Keratinocyte (primary cell): Measurements from ENCODE around the gene ANKZF1. TPM values are rescaled to one million over a fixed set of nuclear protein-coding genes. Genes with fewer than 3 reads are reported as not detected.

Experiments
- DNase-seq: peaks from one replicate; pipeline ENCODE4 v3.0.0-alpha.2; 2011; ENCODE audit warnings: low read depth, missing footprints, low spot score
- FAIRE-seq: peaks from 2 replicates; lab custom pipeline; 2011; peaks lifted over from hg19 to GRCh38; lab: Jason Lieb, UNC
- H2AFZ ChIP-seq: 2 replicates; pipeline ENCODE4 v1.6.0; 2012; ENCODE audit warnings: low read length, control low read depth, inconsistent platforms; ENCODE audit not compliant: control insufficient read depth
- H3K27ac ChIP-seq: 2 replicates; pipeline ENCODE4 v1.5.1; 2011; ENCODE audit warnings: low read length; ENCODE audit not compliant: control insufficient read depth, insufficient read depth
- H3K27me3 ChIP-seq: 3 replicates; pipeline ENCODE4 v1.6.0; 2011; ENCODE audit warnings: low read length; ENCODE audit not compliant: control insufficient read depth, insufficient read depth; ENCODE audit errors: extremely low read depth
- H3K36me3 ChIP-seq, 2 experiments: 2 replicates in 1 of 2; 3 replicates in 1 of 2; pipeline ENCODE4 v1.5.1; 2011; ENCODE audit warnings: low read length in 2 of 2, mild to moderate bottlenecking in 1 of 2; ENCODE audit not compliant: control insufficient read depth in 2 of 2, insufficient read depth in 2 of 2; ENCODE audit errors: extremely low read depth in 1 of 2
- H3K4me1 ChIP-seq: 3 replicates; pipeline ENCODE4 v1.5.1; 2011; ENCODE audit warnings: low read length; ENCODE audit not compliant: control insufficient read depth, insufficient read depth; ENCODE audit errors: extremely low read depth
- H3K4me2 ChIP-seq: 3 replicates; pipeline ENCODE4 v1.6.0; 2011; ENCODE audit warnings: low read depth, low read length; ENCODE audit not compliant: control insufficient read depth, insufficient read depth; ENCODE audit errors: extremely low read depth
- H3K4me3 ChIP-seq, 3 experiments: fragments of 200-600 bp in 1 of 3; sonication (generic) in 1 of 3; 2 replicates in 2 of 3; 3 replicates in 1 of 3; pipeline ENCODE4 v1.5.1; 2011 to 2016; ENCODE audit warnings: low read length in 3 of 3, mild to moderate bottlenecking in 3 of 3, control low read depth in 2 of 3, inconsistent platforms in 1 of 3, low read depth in 1 of 3, mixed read lengths in 1 of 3, mixed run types in 1 of 3, moderate library complexity in 1 of 3; ENCODE audit not compliant: control insufficient read depth in 2 of 3, insufficient read depth in 2 of 3; ENCODE audit errors: extremely low read depth in 1 of 3
- H3K79me2 ChIP-seq: 2 replicates; pipeline ENCODE4 v1.6.0; 2012; ENCODE audit warnings: low read length; ENCODE audit not compliant: control insufficient read depth, insufficient read depth
- H3K9ac ChIP-seq: 3 replicates; pipeline ENCODE4 v1.6.0; 2011; ENCODE audit warnings: low read length; ENCODE audit not compliant: control insufficient read depth, insufficient read depth; ENCODE audit errors: extremely low read depth
- H3K9me1 ChIP-seq: 3 replicates; pipeline ENCODE4 v1.6.0; 2011; ENCODE audit warnings: low read length; ENCODE audit not compliant: control insufficient read depth, insufficient read depth; ENCODE audit errors: extremely low read depth
- H3K9me3 ChIP-seq: 2 replicates; pipeline ENCODE4 v1.5.1; 2012; ENCODE audit warnings: low read depth, low read length; ENCODE audit not compliant: control insufficient read depth
- H4K20me1 ChIP-seq: 3 replicates; pipeline ENCODE4 v1.6.0; 2011; ENCODE audit warnings: low read length; ENCODE audit not compliant: control insufficient read depth, insufficient read depth; ENCODE audit errors: extremely low read depth
- CTCF ChIP-seq, 3 experiments: IDR thresholded peaks in 1 of 3; conservative IDR thresholded peaks in 1 of 3; optimal IDR thresholded peaks in 1 of 3; 2 replicates in 2 of 3; 3 replicates in 1 of 3; pipeline versions ENCODE3 to v1.5.1; 2011; ENCODE audit warnings: low read length in 3 of 3, mild to moderate bottlenecking in 3 of 3, moderate library complexity in 2 of 3, control low read depth in 1 of 3, inconsistent platforms in 1 of 3; ENCODE audit not compliant: insufficient read depth in 2 of 3; ENCODE audit errors: extremely low read depth in 1 of 3
- EZH2 ChIP-seq: IDR thresholded peaks from one replicate; pipeline ENCODE4 v1.6.1; 2012; ENCODE audit warnings: inconsistent platforms, mild to moderate bottlenecking, low read length, moderate library complexity
- dilution Hi-C: fragments of 300-500 bp; cut with MboI; formaldehyde crosslinking; loops from one replicate; pipeline ENCODE4 v1.7.0; 2020; ENCODE audit warnings: low sequenced_read_pairs; ENCODE audit not compliant: extremely low pct_ligation_motif_present
- polyA plus RNA-seq, 5 experiments: library from polyadenylated mRNA; depleted of rRNA in 3 of 5; stranded (reverse) in 3 of 5; stranded (forward) in 1 of 5; unstranded in 1 of 5; fragments of >200 nt; gene quantifications; 1 replicate in 1 of 5; 2 replicates in 3 of 5; 3 replicates in 1 of 5; pipeline versions ENCODE4 v1.2.1 to v1.2.3, GENCODE V29; 2011 to 2012; ENCODE audit warnings: missing spikeins in 2 of 5, low read depth in 1 of 5, low replicate concordance in 1 of 5

Gene ANKZF1
- polyA plus RNA-seq, 1 donor (not counting 4 experiments of a cell fraction or from before 2014, with no cell fraction given): 35.1 TPM

GRCh38 chr2:219269362-219270054 is 39.9 kb downstream of the ANKZF1 start:
- no peak for DNase-seq
- FAIRE-seq: peak; percentile 81
- Histone ChIP-seq H3K79me2 (no peaks in the 10 kb centered on the region), H3K9ac (no peak overlapping the region), H3K36me3 (no peaks in the 10 kb centered on the region), H4K20me1 (no peaks in the 10 kb centered on the region), H3K4me3 (no peak overlapping the region), H3K4me2 (peak overlapping the region; percentile 22), H2AFZ (peak overlapping the region; percentile 41), H3K4me1 (peaks cover 28% of the 10 kb centered on the region), H3K27me3 (no peaks in the 10 kb centered on the region), H3K9me1 (no peaks in the 10 kb centered on the region), H3K9me3 (no peaks in the 10 kb centered on the region), H3K27ac (no peak overlapping the region)
- TF ChIP-seq CTCF (optimal IDR thresholded peaks at IDR 0.05 in 1 of 3, IDR thresholded peaks at IDR 0.05 in 1 of 3, conservative IDR thresholded peaks at IDR 0.05 in 1 of 3; ENCODE audit: extremely low read depth in 1 of 3, insufficient read depth in 2 of 3, low read length in 3 of 3) (no peak), EZH2 (no peak)
- dilution Hi-C loops: no loop called here

GRCh38 chr2:219270055-219270372 is 40.4 kb downstream of the ANKZF1 start:
- Histone ChIP-seq H3K9me1 (no peaks in the 10 kb centered on the region), H3K4me2 (peak overlapping the region; percentile 22), H3K27me3 (no peaks in the 10 kb centered on the region), H4K20me1 (no peaks in the 10 kb centered on the region), H2AFZ (no peak overlapping the region), H3K9ac (no peak overlapping the region), H3K36me3 (no peaks in the 10 kb centered on the region), H3K79me2 (no peaks in the 10 kb centered on the region), H3K4me1 (peaks cover 33% of the 10 kb centered on the region), H3K9me3 (no peaks in the 10 kb centered on the region), H3K4me3 (no peak overlapping the region), H3K27ac (no peak overlapping the region)
- DNase-seq: no peak
- dilution Hi-C loops: no loop called here
- FAIRE-seq: no peak
- no peak for TF ChIP-seq CTCF (optimal IDR thresholded peaks at IDR 0.05 in 1 of 3, IDR thresholded peaks at IDR 0.05 in 1 of 3, conservative IDR thresholded peaks at IDR 0.05 in 1 of 3; ENCODE audit: extremely low read depth in 1 of 3, insufficient read depth in 2 of 3, low read length in 3 of 3)
- TF ChIP-seq EZH2: no peak
